NB4 (cell line): ENCODE measurements around the gene BOC.

Source experiments
- DNase-seq: peaks from one replicate; pipeline ENCODE4 v3.0.0; 2010; ENCODE audit warnings: low read depth
- H3K4me3 ChIP-seq: one replicate; pipeline ENCODE4 v1.5.1; 2011; ENCODE audit warnings: mild to moderate bottlenecking, low read depth, low read length, moderate library complexity
- CTCF ChIP-seq: IDR thresholded peaks from one replicate; pipeline ENCODE4 v1.5.1; 2012; ENCODE audit warnings: low read depth, low read length
- MAX ChIP-seq: IDR thresholded peaks from 2 replicates; pipeline ENCODE4 v1.6.1; 2011; ENCODE audit warnings: low read depth, low read length
- MYC ChIP-seq: IDR thresholded peaks from 2 replicates; pipeline ENCODE4 v1.6.1; 2011; ENCODE audit warnings: low read depth, low read length
- POLR2A ChIP-seq: IDR thresholded peaks from 2 replicates; pipeline ENCODE4 v1.6.1; 2011; ENCODE audit warnings: mild to moderate bottlenecking; ENCODE audit not compliant: insufficient read length; ENCODE audit errors: extremely low read depth

The BOC gene

GRCh38 chr3:113331187-113331586 is 119.8 kb downstream of the BOC start:
- no peak overlapping the region for H3K4me3 ChIP-seq
- no peak for TF ChIP-seq CTCF
- no peak for TF ChIP-seq MAX
- TF ChIP-seq MYC: no peak
- TF ChIP-seq POLR2A: no peak
- no peak for DNase-seq
